ENCODE results near the gene TENM3. TPM values are rescaled to one million over a fixed set of nuclear protein-coding genes. Genes with fewer than 3 reads are reported as not detected.

The TENM3 gene
- polyA plus RNA-seq, 1 experiment, result 54.9 TPM

- H3K27me3 ChIP-seq (ENCODE audit: control insufficient read depth, insufficient read depth, low read length), result no peaks in the 10 kb centered on the region
- H3K9me3 ChIP-seq (ENCODE audit: control insufficient read depth, insufficient read depth, low read length), result peaks cover 8% of the 10 kb centered on the region; the same call in 1 of the 2 replicates
- ChIA-PET CTCF (interaction anchor here (0.6 kb wide), 1 partner anchor 110 kb away, joined by 3 read pairs; no protein-coding TSS in a partner anchor), POLR2A (no interaction called here)
- TF ChIP-seq CTCF (IDR thresholded peaks at IDR 0.05; ENCODE audit: low read depth, low read length), result no peak
- H3K4me3 ChIP-seq (ENCODE audit: low read depth, low read length), result no peak overlapping the region
- no peak overlapping the region for H3K27ac ChIP-seq (ENCODE audit: low read depth, low read length)
- no peak for DNase-seq (ENCODE audit: low read depth, low spot score)
These were observed 172.9 kb downstream of the TENM3 start for GRCh38 chr4:182416067-182416466.

- Histone ChIP-seq H3K4me3 (ENCODE audit: low read depth, low read length) (no peak overlapping the region; the same call in 1 of the 2 replicates), H3K27ac (ENCODE audit: low read depth, low read length) (no peak overlapping the region), H3K9me3 (ENCODE audit: control insufficient read depth, insufficient read depth, low read length) (peaks cover 3% of the 10 kb centered on the region; the same call in 1 of the 2 replicates), H3K27me3 (ENCODE audit: control insufficient read depth, insufficient read depth, low read length) (no peaks in the 10 kb centered on the region)
- POLR2A ChIA-PET, result no interaction called here
- DNase-seq (ENCODE audit: low read depth, low spot score), result no peak
- TF ChIP-seq CTCF (IDR thresholded peaks at IDR 0.05; ENCODE audit: low read depth, low read length), result no peak
- CTCF ChIA-PET, result interaction anchor here (0.7 kb wide), 1 partner anchor 275 kb away, joined by 7 read pairs; no protein-coding TSS in a partner anchor
These were observed 175.0 kb downstream of the TENM3 start for GRCh38 chr4:182418054-182418734.

- Histone ChIP-seq H3K27ac (ENCODE audit: low read depth, low read length) (no peak overlapping the region), H3K4me3 (ENCODE audit: low read depth, low read length) (no peak overlapping the region), H3K9me3 (ENCODE audit: control insufficient read depth, insufficient read depth, low read length) (no peaks in the 10 kb centered on the region), H3K27me3 (ENCODE audit: control insufficient read depth, insufficient read depth, low read length) (no peaks in the 10 kb centered on the region)
- no peak for TF ChIP-seq CTCF (IDR thresholded peaks at IDR 0.05; ENCODE audit: low read depth, low read length)
- POLR2A ChIA-PET, result no interaction called here
- CTCF ChIA-PET, result no interaction called here
- DNase-seq (ENCODE audit: low read depth, low spot score), result no peak
These were observed 177.0 kb downstream of the TENM3 start for GRCh38 chr4:182420189-182420588.

GRCh38 chr4:182421753-182422152 lies 178.6 kb downstream of the TENM3 start:
- H3K9me3 ChIP-seq (ENCODE audit: control insufficient read depth, insufficient read depth, low read length), result no peaks in the 10 kb centered on the region
- DNase-seq (ENCODE audit: low read depth, low spot score), result no peak
- ChIA-PET CTCF (interaction anchor here (0.7 kb wide), 1 partner anchor 19 kb away, joined by 3 read pairs; no protein-coding TSS in a partner anchor), POLR2A (no interaction called here)
- TF ChIP-seq CTCF (IDR thresholded peaks at IDR 0.05; ENCODE audit: low read depth, low read length), result no peak
- H3K27me3 ChIP-seq (ENCODE audit: control insufficient read depth, insufficient read depth, low read length), result no peaks in the 10 kb centered on the region
- no peak overlapping the region for H3K27ac ChIP-seq (ENCODE audit: low read depth, low read length)
- no peak overlapping the region for H3K4me3 ChIP-seq (ENCODE audit: low read depth, low read length)

GRCh38 chr4:182425302-182425701 lies 182.1 kb downstream of the TENM3 start:
- Histone ChIP-seq H3K27me3 (ENCODE audit: control insufficient read depth, insufficient read depth, low read length) (no peaks in the 10 kb centered on the region), H3K4me3 (ENCODE audit: low read depth, low read length) (no peak overlapping the region), H3K27ac (ENCODE audit: low read depth, low read length) (no peak overlapping the region), H3K9me3 (ENCODE audit: control insufficient read depth, insufficient read depth, low read length) (no peaks in the 10 kb centered on the region)
- TF ChIP-seq CTCF (IDR thresholded peaks at IDR 0.05; ENCODE audit: low read depth, low read length), result no peak
- CTCF ChIA-PET, result interaction anchor here (0.6 to 0.7 kb wide), 2 partner anchors 569 to 835 kb away, joined by 3 to 5 read pairs; no protein-coding TSS in a partner anchor
- POLR2A ChIA-PET, result no interaction called here
- DNase-seq (ENCODE audit: low read depth, low spot score), result no peak
